T-helper 1 cell (primary cell): ENCODE measurements around the gene DTL.
"Not testable (repeated sequence)": the region's sequence is repeated elsewhere in the genome, so short reads cannot be mapped to it uniquely, and the experiment has no call there.

ENCODE experiments used
- DNase-seq, 5 donors: peaks; one replicate each; pipeline ENCODE4 v3.0.0-alpha.2; 2012 to 2020
- total RNA-seq, 4 donors: gene quantifications; one replicate each; lab custom pipeline; 2026; lab: John Stamatoyannopoulos, UW

DTL gene
- total RNA-seq: 1.2 to 3.5 (median 2.7) reads per million in 4 donors

GRCh38 chr1:212035123-212035834, at the start of gene DTL, which contains the start of gene INTS7:
TSS of gene DTL (plus strand) at chr1:212035748. CDS start at chr1:212035891, 143 bp downstream.
TSS of gene INTS7 (minus strand) at chr1:212035557. CDS start at chr1:212035437, 120 bp downstream.
- peak; percentile 97 to 100 (median 98) for DNase-seq

- no peak for DNase-seq
Measured at GRCh38 chr1:211986628-211987254, 48.8 kb upstream of the DTL start.

GRCh38 chr1:211991695-211992094, 43.9 kb upstream of the DTL start:
- no peak for DNase-seq

- not testable (repeated sequence) for DNase-seq
Measured at GRCh38 chr1:211997426-211997825, 38.1 kb upstream of the DTL start.

GRCh38 chr1:212002536-212002935, 33.0 kb upstream of the DTL start:
- DNase-seq: no peak

- no peak for DNase-seq
Measured at GRCh38 chr1:212004895-212005608, 30.5 kb upstream of the DTL start.

- no peak for DNase-seq
Measured at GRCh38 chr1:212007178-212007577, 28.4 kb upstream of the DTL start.

GRCh38 chr1:212007886-212008285, 27.7 kb upstream of the DTL start:
- no peak for DNase-seq

- DNase-seq: no peak
Measured at GRCh38 chr1:212009561-212009960, 26.0 kb upstream of the DTL start.

- no peak for DNase-seq
Measured at GRCh38 chr1:212010004-212010403, 25.5 kb upstream of the DTL start.

GRCh38 chr1:212012034-212012740, 23.4 kb upstream of the DTL start:
- DNase-seq: peak; percentile 18 to 62 (median 47)

- no peak for DNase-seq
Measured at GRCh38 chr1:212013672-212014071, 21.9 kb upstream of the DTL start.

GRCh38 chr1:212020975-212021374, 14.6 kb upstream of the DTL start:
- DNase-seq: no peak

- no peak for DNase-seq
Measured at GRCh38 chr1:212021563-212021962, 14.0 kb upstream of the DTL start.

- not testable (repeated sequence) for DNase-seq
Measured at GRCh38 chr1:212022908-212023307, 12.6 kb upstream of the DTL start.

GRCh38 chr1:212024469-212025149, 10.9 kb upstream of the DTL start:
- no peak for DNase-seq

GRCh38 chr1:212027727-212028126, 7.8 kb upstream of the DTL start:
- DNase-seq: not testable (repeated sequence)

- peak in 1 of 5 donors; percentile 23 for DNase-seq
Measured at GRCh38 chr1:212030936-212031528, 4.5 kb upstream of the DTL start.

- no peak for DNase-seq
Measured at GRCh38 chr1:212034516-212035122, 929 bp upstream of the DTL start.

GRCh38 chr1:212035835-212036605, 472 bp downstream of the DTL start:
- peak in 1 of 5 donors; percentile 15 for DNase-seq
